SU-DHL-6 (cell line): Measurements from ENCODE around the gene ATP8A2.

Source experiments
- H2AFZ ChIP-seq: fragments of 200-600 bp; sonication (generic); 2 replicates; pipeline ENCODE4 v1.6.1; 2014; ENCODE audit warnings: low read depth, mild to moderate bottlenecking, moderate library complexity, mixed read lengths, antibody characterized with exemption, low read length; ENCODE audit not compliant: severe bottlenecking
- H3F3A ChIP-seq: fragments of 200-600 bp; shearing (Covaris generic); 2 replicates; pipeline ENCODE4 v1.6.0; 2016; ENCODE audit warnings: antibody characterized with exemption, mild to moderate bottlenecking; ENCODE audit not compliant: insufficient read depth
- H3K27ac ChIP-seq: fragments of 200-600 bp; sonication (generic); 2 replicates; pipeline ENCODE4 v1.5.1; 2016; ENCODE audit warnings: low read depth, mild to moderate bottlenecking, low read length, moderate library complexity, mixed read lengths
- H3K27me3 ChIP-seq: fragments of 200-600 bp; sonication (generic), shearing (Covaris generic); 2 replicates; pipeline ENCODE4 v1.6.0; 2014; ENCODE audit warnings: mild to moderate bottlenecking, low read length
- H3K36me3 ChIP-seq: fragments of 200-600 bp; sonication (generic); 2 replicates; pipeline ENCODE4 v1.6.1; 2014; ENCODE audit warnings: mild to moderate bottlenecking, low read length, mixed read lengths
- H3K4me2 ChIP-seq: fragments of 300-600, 200-600 bp; shearing (Covaris generic), sonication (generic); 2 replicates; pipeline ENCODE4 v1.6.0; 2014; ENCODE audit warnings: low read length, low read depth, mild to moderate bottlenecking; ENCODE audit not compliant: poor library complexity, severe bottlenecking
- H3K4me3 ChIP-seq: fragments of 200-600 bp; sonication (generic); 2 replicates; pipeline ENCODE4 v1.5.1; 2014; ENCODE audit warnings: antibody characterized with exemption, low read length, mild to moderate bottlenecking, mixed read lengths; ENCODE audit not compliant: insufficient read depth, poor library complexity, severe bottlenecking
- H3K79me2 ChIP-seq: fragments of 200-600 bp; sonication (generic); 2 replicates; pipeline ENCODE4 v1.6.1; 2014; ENCODE audit warnings: mild to moderate bottlenecking, low read length, moderate library complexity; ENCODE audit not compliant: insufficient read depth
- H3K9ac ChIP-seq: fragments of 200-600 bp; sonication (generic); 2 replicates; pipeline ENCODE4 v1.7.0; 2014; ENCODE audit warnings: mild to moderate bottlenecking, low read length
- H3K9me2 ChIP-seq: fragments of 200-600 bp; sonication (generic); replicated peaks from 2 replicates; pipeline ENCODE4 v1.6.1; 2014; ENCODE audit warnings: low read length; ENCODE audit not compliant: insufficient read depth
- H3K9me3 ChIP-seq: fragments of 200-600 bp; sonication (generic); 2 replicates; pipeline ENCODE4 v1.6.1; 2014; ENCODE audit warnings: low read length, mixed read lengths; ENCODE audit not compliant: insufficient read depth
- H4K20me1 ChIP-seq: fragments of 200-600 bp; sonication (generic); 2 replicates; pipeline ENCODE4 v1.6.1; 2014; ENCODE audit warnings: low read depth, mild to moderate bottlenecking, antibody characterized with exemption, low read length, moderate library complexity, mixed read lengths
- EZH2phosphoT487 ChIP-seq: fragments of 200-600 bp; sonication (generic), shearing (Covaris generic); conservative IDR thresholded peaks from 2 replicates; pipeline ENCODE4 v1.6.1; 2018; ENCODE audit warnings: mild to moderate bottlenecking, antibody characterized with exemption, low read length, moderate library complexity, mixed read lengths
- TF ChIP-seq, protein P1 (sequence below): fragments of 200-600 bp; sonication (generic); IDR thresholded peaks from one replicate; pipeline ENCODE4 v1.5.1; 2017; ENCODE audit warnings: antibody characterized with exemption, mild to moderate bottlenecking, low read length, moderate library complexity; ENCODE audit not compliant: insufficient read depth, poor library complexity, severe bottlenecking

Gene ATP8A2

DNA sequence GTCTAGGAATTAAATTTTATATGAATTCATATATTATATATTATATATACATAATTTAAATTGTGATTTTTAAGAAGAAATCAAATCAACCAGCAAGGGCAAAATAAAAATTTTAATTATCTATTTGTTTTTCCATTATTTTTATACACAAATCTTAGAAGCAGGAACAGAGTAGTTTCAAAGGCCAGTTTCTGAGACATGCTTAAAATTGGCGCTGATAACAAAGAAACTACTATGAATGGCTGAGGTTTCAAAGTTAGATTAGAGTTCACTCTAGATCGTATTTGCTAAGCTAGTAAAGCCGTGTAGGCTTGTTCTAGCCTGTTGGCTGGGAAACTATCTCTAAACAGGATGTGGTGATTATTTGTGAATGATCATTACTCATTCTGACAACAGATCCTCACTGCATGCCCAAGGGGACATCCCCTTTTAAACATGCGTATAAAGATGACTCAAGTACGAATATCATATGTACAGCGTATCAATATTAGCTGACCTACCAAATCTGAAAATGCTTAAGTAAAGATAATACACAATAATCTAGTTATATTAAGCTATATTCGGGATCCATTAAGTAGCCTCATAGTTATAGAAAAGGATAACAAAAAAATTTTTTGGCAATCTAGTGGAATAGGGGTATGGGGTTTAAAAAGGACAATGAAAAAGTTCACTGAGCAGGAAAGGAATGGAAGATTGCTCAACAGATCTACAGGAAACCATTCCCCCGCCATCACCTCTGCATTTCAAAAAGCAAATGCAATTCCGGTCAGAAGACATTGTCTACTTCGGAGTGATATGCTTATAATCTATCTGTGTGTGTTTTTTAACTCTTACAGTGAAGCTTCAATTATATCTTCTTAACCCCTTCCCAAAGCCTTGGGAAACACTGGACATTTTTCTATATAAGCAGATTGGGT lies 529.9 kb downstream of the ATP8A2 start:
- Histone ChIP-seq H3F3A (no peaks in the 10 kb centered on the region), H3K27ac (no peak overlapping the region), H3K4me3 (no peak overlapping the region), H3K36me3 (no peaks in the 10 kb centered on the region), H4K20me1 (no peaks in the 10 kb centered on the region), H3K9me3 (no peaks in the 10 kb centered on the region), H3K9ac (no peak overlapping the region), H3K9me2 (no peaks in the 10 kb centered on the region), H3K27me3 (no peaks in the 10 kb centered on the region), H3K4me2 (no peak overlapping the region), H2AFZ (no peak overlapping the region), H3K79me2 (no peaks in the 10 kb centered on the region)
- TF ChIP-seq, protein P1, sequence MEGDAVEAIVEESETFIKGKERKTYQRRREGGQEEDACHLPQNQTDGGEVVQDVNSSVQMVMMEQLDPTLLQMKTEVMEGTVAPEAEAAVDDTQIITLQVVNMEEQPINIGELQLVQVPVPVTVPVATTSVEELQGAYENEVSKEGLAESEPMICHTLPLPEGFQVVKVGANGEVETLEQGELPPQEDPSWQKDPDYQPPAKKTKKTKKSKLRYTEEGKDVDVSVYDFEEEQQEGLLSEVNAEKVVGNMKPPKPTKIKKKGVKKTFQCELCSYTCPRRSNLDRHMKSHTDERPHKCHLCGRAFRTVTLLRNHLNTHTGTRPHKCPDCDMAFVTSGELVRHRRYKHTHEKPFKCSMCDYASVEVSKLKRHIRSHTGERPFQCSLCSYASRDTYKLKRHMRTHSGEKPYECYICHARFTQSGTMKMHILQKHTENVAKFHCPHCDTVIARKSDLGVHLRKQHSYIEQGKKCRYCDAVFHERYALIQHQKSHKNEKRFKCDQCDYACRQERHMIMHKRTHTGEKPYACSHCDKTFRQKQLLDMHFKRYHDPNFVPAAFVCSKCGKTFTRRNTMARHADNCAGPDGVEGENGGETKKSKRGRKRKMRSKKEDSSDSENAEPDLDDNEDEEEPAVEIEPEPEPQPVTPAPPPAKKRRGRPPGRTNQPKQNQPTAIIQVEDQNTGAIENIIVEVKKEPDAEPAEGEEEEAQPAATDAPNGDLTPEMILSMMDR: no peak
- TF ChIP-seq EZH2phosphoT487: no peak

- Histone ChIP-seq H3K4me3 (no peak overlapping the region), H3K9ac (no peak overlapping the region), H3K79me2 (no peaks in the 10 kb centered on the region), H3K9me2 (no peaks in the 10 kb centered on the region), H3K36me3 (no peaks in the 10 kb centered on the region), H2AFZ (no peak overlapping the region), H3K27me3 (no peaks in the 10 kb centered on the region), H3F3A (no peaks in the 10 kb centered on the region), H4K20me1 (no peaks in the 10 kb centered on the region), H3K9me3 (no peaks in the 10 kb centered on the region), H3K27ac (no peak overlapping the region), H3K4me2 (no peak overlapping the region)
- TF ChIP-seq, protein P1: no peak
- no peak for TF ChIP-seq EZH2phosphoT487
Measured at GRCh38 chr13:25902455-25902854, 530.7 kb downstream of the ATP8A2 start.

DNA sequence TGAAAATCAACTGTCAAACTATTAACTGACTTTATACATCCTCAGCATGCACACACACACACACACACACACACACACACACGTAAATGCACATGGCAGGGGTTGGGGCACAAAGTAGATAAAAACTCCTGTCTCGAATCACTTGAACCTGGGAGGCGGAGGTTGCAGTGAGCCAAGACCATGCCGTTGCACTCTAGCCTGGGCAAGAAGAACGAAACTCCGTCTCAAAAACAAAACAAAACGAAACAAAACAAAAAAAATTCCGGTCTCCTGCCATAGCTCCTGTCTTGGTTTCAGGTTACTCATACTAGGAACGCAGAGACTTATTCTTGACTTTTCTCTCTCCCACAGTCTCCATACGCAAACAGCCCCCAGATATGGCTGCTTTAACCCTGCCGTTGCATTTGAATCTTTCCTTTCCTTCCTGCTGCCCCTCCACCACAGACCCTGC lies 531.1 kb downstream of the ATP8A2 start:
- H3F3A ChIP-seq: no peaks in the 10 kb centered on the region
- H3K79me2 ChIP-seq: no peaks in the 10 kb centered on the region
- no peaks in the 10 kb centered on the region for H3K36me3 ChIP-seq
- no peaks in the 10 kb centered on the region for H4K20me1 ChIP-seq
- no peak overlapping the region for H3K4me3 ChIP-seq
- no peaks in the 10 kb centered on the region for H3K9me2 ChIP-seq
- no peaks in the 10 kb centered on the region for H3K9me3 ChIP-seq
- no peak overlapping the region for H2AFZ ChIP-seq
- H3K27me3 ChIP-seq: no peaks in the 10 kb centered on the region
- no peak overlapping the region for H3K27ac ChIP-seq
- H3K9ac ChIP-seq: no peak overlapping the region
- TF ChIP-seq, protein P1: no peak
- TF ChIP-seq EZH2phosphoT487: no peak
- H3K4me2 ChIP-seq: no peak overlapping the region
